GM12873 (cell line): Measurements from ENCODE around the gene DTWD2.

ENCODE experiments used
- CTCF ChIP-seq: IDR thresholded peaks from 2 replicates; pipeline ENCODE4 v1.5.1; 2012; ENCODE audit warnings: low read depth, mild to moderate bottlenecking, moderate library complexity, low read length, control low read depth; ENCODE audit not compliant: insufficient read depth; ENCODE audit errors: missing control alignments

DTWD2 gene

GRCh38 chr5:118818604-118819003, 169.7 kb downstream of the DTWD2 start:
- no peak for TF ChIP-seq CTCF

GRCh38 chr5:118808441-118808840, 179.9 kb downstream of the DTWD2 start:
- TF ChIP-seq CTCF, result no peak

GRCh38 chr5:118806571-118806970, 181.8 kb downstream of the DTWD2 start:
- no peak for TF ChIP-seq CTCF

GRCh38 chr5:118802335-118802734, 186.0 kb downstream of the DTWD2 start:
- TF ChIP-seq CTCF, result no peak

DNA sequence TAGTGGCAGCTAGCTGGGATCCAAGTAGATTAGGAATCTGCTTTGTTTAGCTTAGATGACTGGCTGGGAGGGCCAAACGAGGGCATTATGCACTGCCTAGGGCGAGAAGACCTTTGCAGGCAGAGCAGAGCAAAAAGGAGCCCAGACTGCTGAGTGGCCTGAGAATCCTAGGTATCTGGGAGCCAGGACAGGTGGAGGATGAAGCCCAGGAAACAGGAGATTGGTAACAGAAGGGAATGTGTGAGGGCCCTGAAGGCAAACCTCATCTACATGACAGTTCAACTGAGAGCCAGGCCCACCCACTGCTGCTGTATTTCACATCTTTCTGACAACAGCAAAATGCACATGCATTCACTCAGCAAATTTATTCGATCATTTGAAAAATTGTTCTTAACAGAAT, 192.3 kb downstream of the DTWD2 start:
- TF ChIP-seq CTCF, result no peak

DNA sequence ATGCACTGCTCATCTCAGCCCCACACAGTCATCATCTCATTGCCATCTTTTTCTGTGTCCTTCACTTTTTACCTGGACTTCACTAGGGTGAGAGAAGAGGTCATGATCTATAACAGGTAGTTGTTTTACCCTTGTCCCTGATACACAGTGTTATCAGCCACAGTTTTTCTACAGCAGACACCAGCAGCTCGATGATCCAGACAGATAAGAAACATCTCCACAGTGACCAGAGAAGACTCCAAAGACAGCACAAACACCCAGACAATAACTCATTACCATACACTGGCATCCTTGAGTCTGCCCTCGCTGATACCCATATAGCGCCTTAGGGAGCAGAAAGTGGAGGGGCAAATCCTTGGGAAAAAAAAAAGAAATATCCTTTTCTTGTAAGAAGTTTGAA, 194.1 kb downstream of the DTWD2 start:
- TF ChIP-seq CTCF, result no peak

GRCh38 chr5:118793652-118794051, 194.7 kb downstream of the DTWD2 start:
- TF ChIP-seq CTCF, result no peak
